NCI-H1048 (cell line): Measurements from ENCODE around the gene SRF.
A peak's percentile ranks its signal among the peaks of the same experiment; 100 is the strongest.
"Not testable (repeated sequence)": the region's sequence is repeated elsewhere in the genome, so short reads cannot be mapped to it uniquely, and the experiment has no call there.

Source experiments
- DNase-seq: peaks from one replicate; lab custom pipeline; 2025; lab: John Stamatoyannopoulos, UW

SRF gene

DNA sequence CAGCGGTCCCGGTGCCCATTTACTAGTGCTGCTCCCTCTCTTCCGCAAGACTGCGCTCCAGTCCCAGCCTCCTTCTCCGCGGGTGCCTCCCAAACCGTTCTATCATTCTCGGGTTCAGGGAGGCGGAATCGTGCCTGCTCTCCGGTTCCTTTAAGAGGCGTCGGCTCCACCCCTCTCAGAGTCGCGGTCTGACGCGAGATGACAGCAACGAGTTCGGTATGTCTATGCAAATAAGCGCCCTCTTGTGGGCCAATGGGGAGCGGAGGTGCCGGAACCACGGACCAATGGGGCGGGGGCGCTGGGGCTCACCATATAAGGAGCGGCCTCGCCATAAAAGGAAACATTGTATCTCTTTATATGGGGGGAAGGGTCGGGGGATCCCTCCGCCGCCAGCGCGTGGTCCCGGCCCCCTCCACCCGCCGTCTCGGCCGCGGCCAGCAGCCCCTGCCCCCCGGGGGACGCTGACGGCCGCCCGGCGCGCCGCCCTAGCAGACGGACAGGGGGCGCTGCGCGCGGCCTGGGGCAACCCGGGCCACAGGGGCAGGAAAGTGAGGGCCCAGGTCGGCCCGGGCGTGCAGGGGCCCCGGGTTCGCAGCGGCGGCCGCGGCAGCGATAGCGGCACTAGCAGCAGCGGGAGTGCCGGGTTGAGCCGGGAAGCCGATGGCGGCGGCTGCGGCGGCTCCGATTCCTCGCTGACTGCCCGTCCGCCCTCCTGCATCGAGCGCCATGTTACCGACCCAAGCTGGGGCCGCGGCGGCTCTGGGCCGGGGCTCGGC is at the start of gene SRF:
SRF (plus strand) TSS at position 339 of the 776 bp plus-strand sequence; CDS start at position 727, 388 bp downstream.
- DNase-seq = peak; percentile 99

DNA sequence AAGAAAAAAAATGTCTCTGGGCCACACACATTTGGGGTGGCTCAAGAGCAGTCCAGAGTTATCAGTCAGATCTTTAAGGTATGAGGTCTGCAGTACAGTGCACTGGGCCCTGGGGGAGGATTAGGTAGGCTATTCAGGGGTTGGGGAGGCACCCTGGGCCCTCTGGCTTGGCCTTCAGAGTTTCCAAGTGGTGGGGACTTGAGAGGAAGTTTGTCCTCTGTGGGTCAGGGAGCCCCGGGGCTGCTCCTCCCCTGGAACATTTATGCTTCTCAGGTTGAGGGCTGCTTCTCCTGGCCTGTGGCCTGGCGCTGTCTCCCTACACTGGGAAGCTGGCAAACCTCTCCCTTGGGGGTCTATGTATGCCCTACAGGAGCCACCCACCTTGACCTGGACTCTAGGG is 48.9 kb upstream of the SRF start:
- no peak for DNase-seq

DNA sequence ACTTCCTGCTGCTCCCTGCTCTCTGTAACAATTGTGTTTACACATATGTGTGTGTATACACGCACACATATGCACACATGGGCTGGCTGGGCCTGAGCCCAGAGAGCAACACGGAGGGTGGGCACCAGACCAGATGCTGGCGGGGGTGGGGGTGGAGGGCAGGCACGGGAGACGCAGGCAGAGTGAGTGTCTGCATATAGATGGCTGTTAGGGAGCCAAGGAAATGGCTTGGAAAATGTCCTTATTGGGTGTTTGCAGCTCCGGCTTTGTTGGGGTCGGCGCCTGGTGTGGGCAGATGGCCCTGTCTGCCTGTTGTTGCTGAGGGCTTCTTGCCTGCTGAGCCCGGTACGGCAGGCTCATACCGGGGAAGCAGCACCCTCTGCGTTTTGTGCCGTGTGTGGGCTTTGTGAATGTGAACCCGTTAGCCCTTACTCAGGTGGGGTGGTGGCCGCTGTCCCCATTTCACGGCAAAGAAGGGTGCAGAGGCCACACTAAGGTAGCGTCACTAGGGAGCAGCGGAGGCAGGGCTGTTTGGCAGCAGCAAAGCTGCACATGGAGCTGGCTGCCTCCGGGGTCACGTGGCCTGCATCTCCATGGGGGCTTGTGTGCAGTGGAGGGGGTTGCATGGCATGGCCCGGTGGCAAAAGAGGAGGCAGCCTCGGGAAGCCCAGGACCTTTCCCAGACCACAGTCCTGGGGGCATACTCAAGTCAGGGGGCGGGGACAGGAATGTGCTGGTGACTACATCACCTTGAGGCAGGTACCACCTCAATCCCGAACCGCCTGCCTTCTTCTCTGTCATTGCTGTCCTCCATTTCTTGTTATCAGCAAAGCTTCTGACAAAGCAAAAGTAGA is 47.4 kb upstream of the SRF start:
- DNase-seq = no peak

DNA sequence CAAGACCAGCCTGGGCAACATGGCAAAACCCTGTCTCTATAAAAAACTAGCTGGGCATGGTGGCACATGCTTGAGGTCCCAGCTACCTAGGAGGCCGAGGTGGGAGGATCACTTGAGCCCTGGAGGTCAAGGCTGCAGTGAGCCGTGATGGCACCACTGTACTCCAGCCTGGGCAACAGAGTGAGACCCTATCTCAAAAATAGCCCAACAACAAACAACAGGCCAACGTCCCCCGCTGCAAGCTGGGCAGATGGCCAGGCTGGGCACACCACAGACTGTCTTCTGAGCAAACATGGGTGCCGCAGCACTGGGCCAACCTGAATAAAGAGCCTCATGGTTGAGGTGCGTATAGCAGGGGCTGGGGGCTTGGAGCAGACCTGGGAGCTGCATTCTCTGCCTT is 46.6 kb upstream of the SRF start:
- DNase-seq = no peak

- no peak for DNase-seq
These were observed 46.0 kb upstream of the SRF start for GRCh38 chr6:43125119-43125518.

- DNase-seq = no peak
These were observed 45.5 kb upstream of the SRF start for GRCh38 chr6:43125555-43125954.

DNA sequence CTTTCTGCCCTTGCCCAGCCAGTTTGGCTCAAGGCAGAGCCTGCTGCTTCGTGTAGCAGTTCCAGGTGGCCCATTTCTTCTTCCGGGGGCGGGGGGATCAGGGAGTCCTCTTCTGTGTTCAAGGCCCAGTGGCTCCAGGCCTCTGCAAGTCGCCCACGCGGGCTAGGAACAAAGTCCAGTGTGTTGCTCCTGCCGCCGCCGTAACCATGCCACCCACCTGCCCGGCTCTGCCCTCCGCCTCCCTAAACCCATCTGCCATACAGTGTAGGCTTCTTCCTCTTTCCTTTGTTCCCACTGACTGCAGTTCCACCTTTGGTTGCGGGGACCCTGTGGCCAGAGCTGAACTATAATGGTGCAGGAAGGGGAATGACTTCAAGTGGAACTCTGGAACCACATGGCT is 43.9 kb upstream of the SRF start:
- DNase-seq = no peak

DNA sequence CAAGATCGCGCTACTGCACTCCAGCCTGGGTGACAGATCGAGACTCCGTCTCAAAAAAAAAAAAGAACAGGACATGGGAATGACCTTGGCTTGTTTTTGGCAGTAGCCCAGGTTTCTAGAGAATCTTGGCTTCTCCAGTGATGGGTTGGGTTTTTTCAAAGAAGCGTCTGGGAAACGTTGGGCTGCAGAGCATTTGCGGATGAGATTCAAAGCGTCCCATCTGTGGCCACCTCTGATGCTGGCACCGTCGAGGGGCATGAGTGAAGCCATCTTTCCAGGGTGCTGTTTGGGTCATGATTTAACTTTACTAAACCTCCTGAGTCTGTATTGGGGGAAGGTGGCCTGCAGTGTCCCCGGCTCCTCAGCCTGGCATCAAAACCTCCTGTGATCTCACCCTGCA is 43.2 kb upstream of the SRF start:
- DNase-seq = no peak

DNA sequence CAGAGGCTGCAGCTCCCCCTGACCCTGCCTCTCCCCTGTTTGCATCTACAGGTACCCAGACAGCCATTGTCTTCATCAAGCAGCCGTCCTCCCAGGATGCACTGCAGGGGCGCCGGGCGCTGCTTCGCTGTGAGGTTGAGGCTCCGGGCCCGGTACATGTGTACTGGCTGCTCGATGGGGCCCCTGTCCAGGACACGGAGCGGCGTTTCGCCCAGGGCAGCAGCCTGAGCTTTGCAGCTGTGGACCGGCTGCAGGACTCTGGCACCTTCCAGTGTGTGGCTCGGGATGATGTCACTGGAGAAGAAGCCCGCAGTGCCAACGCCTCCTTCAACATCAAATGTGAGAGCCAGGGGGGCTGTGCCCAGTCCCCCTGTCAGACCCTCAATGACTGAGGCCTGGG is 42.1 kb upstream of the SRF start:
- no peak for DNase-seq

DNA sequence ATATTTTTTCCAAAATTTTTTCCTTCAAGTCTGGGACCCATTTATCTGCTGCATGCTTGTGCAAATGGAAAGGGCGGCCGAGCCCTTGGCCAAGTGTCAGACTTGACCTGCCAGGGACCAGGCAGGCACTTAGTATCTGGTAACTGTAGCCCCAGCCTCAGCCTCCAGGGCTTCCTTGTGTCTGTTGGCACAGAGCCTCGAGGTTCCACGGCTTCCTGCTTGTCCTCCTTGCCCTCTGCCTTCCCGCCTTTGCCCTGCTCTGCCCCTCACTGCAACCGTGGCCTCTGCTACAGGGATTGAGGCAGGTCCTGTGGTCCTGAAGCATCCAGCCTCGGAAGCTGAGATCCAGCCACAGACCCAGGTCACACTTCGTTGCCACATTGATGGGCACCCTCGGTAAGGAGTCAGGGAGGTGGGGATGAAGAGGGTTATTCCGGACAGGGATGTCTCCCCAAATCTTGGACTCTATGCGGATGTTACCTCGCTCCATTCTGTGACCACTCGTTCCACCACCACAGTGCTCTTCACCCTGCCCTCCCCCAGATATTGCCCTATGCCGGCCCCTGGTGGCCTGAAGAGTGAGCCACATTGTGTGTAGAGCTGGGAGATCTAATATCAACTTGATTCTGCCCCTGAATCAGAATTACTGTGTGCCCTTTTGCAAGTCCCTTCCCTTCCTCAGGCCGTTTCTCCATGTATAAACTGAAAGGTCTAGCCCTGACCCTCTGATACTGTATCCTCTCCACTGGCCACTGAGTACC is 41.5 kb upstream of the SRF start:
- no peak for DNase-seq

GRCh38 chr6:43130429-43130828 is 40.6 kb upstream of the SRF start:
- DNase-seq = no peak

- not testable (repeated sequence) for DNase-seq
These were observed 39.7 kb upstream of the SRF start for GRCh38 chr6:43131379-43131778.

DNA sequence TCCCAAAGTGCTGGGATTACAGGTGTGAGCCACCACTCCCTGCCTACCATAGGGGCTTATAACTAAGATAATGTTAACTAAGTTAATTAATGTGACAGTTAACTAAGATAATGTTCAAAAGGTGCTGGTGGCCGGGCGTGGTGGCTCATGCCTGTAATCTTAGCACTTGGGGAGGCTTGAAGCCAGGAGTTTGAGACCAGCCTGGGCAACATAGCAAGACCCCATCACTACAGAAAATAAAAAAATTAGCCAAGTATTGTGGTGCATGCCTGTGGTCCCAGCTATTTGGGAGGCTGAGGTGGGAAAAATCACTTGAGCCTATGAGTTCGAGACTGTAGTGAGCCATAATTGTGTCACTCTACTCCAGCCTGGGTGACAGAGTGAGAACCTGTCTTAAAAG is 32.8 kb upstream of the SRF start:
- no peak for DNase-seq

GRCh38 chr6:43139973-43140372 is 31.1 kb upstream of the SRF start:
- DNase-seq = not testable (repeated sequence)

- DNase-seq = no peak
These were observed 29.4 kb upstream of the SRF start for GRCh38 chr6:43141644-43142043.

DNA sequence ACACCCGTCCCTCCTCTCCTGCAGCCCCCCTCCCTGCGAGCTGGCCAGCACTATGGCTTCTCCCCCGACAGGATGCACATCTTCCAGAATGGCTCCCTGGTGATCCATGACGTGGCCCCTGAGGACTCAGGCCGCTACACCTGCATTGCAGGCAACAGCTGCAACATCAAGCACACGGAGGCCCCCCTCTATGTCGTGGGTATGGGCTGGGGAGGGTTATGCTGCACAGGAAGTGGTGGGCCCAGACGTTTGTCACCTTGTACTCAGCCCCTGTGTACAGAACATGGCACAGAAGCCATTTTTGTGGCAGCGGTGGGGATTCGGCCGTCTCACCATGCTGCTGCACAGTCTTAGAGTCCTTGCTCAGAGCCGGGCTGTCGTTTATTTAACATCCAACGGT is 29.0 kb upstream of the SRF start:
- DNase-seq = no peak

DNA sequence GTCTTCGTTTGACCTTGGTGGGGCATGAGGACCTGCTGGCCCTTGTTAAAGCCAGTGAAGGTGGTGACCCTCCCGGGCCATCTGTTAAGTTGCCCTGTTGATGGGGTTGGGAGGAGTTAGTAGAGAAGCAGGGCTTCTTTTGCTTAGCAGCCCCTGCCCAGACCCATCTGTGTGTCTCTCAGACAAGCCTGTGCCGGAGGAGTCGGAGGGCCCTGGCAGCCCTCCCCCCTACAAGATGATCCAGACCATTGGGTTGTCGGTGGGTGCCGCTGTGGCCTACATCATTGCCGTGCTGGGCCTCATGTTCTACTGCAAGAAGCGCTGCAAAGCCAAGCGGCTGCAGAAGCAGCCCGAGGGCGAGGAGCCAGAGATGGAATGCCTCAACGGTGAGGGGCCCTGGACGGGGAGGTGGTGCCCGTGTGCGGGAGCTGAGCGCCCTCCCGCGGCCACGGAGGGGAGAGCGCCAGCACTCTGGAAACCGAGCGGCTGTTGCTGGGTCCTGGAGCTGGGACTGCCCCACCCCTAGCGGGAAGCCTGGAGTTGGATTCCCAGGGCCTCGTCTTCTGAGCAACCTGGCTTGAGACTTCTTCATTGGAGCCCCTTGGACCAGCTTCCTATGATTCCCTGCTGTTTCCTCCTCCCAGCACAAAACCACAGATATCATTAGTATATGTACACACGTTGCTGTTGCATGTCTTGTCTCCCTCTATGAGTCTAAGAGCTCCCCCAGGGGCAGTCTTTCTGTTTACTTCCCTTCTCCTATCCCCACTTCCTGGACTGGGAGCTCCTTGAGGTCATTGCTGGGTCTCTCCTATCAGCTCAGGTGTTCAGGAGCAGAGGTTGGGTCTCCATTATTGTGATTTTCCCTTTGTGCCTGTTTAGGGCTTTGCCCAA is 27.6 kb upstream of the SRF start:
- DNase-seq = peak; percentile 85

- no peak for DNase-seq
These were observed 26.2 kb upstream of the SRF start for GRCh38 chr6:43144879-43145278.

- DNase-seq = no peak
These were observed 24.8 kb upstream of the SRF start for GRCh38 chr6:43146261-43146660.

DNA sequence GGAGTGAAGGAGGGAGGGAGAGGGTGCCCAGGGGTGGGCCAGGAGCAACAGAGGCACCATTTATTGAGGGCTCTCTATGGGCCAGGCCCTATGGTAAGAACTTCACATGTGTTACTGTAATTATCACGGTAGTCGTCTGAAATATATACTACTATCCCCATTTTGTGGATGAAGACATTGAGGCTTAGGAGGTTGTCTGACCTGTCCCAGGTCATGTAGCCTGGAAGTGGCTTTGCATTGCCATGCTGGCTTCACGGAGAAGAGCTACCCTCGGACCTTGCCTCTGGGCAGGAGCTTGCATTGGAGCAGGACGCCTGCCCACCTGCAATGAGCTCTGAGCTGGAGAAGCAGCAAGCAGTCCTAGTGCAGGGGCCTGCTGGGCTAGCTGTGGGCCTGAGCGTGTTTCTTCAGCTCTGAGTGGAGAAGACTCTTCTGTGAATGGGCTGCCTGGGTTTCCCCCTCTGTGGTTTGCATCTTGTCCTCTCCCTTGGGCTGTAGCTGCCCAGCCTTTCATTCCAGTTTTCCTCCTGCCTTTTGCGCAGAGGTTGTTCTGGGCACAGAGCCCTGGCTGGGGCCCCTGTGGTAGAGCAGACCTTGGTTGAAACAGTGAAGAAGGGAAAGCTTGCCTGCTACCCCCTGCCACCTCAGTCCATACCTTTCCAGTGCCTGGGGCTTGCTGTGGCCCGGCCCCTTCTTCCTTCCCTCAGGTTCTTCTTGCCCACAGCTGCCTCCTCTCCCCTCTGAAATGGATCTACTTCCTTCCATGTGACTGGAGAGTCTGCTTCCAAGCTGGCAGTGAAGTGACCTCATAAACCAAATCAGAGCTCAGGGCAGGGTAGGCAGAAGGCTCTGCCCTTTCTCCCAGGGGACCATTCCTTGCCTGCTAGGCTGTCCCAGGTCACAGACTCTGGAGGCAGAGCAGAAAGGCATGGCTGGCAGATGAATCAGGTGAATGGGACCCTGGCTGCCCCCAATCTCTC is 24.1 kb upstream of the SRF start:
- DNase-seq = no peak
